GM18951 (cell line): Measurements from ENCODE around the gene ATP2A1.

Source experiments
- POLR2A ChIP-seq: IDR thresholded peaks from 4 replicates; pipeline ENCODE4 v1.6.1; 2011; ENCODE audit warnings: mild to moderate bottlenecking; ENCODE audit not compliant: insufficient read length, insufficient read depth; ENCODE audit errors: extremely low read depth
- in situ Hi-C: fragments of 300-500 bp; cut with MboI; formaldehyde crosslinking; loops from one replicate; pipeline ENCODE4 v1.12.0; 2022; ENCODE audit warnings: low sequenced_read_pairs, mixed read lengths, inconsistent platforms; ENCODE audit not compliant: unreplicated experiment

Gene ATP2A1

GRCh38 chr16:28899882-28900590, 21.7 kb downstream of the ATP2A1 start:
- no peak for TF ChIP-seq POLR2A
- in situ Hi-C loops = no loop called here

GRCh38 chr16:28900601-28901000, 22.3 kb downstream of the ATP2A1 start:
- in situ Hi-C loops = no loop called here
- TF ChIP-seq POLR2A = no peak

GRCh38 chr16:28901862-28902261, 23.6 kb downstream of the ATP2A1 start:
- in situ Hi-C loops = no loop called here
- no peak for TF ChIP-seq POLR2A

DNA sequence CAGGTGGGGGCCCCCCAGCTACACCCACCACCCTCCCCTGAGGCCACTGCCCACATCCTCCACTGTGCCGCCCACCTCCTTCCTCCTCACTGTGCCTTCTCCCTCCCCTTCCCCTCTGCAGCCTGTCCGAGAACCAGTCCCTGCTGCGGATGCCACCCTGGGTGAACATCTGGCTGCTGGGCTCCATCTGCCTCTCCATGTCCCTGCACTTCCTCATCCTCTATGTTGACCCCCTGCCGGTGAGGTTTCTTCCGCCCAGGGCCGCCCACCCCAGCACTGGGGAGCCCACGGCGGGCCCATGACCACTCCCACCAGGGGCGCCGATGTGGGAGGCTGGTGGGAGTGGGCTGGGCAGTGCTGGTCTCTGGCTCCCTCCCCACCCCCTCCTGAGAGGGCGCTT, 24.6 kb downstream of the ATP2A1 start:
- in situ Hi-C loops = no loop called here
- no peak for TF ChIP-seq POLR2A

- no peak for TF ChIP-seq POLR2A
- in situ Hi-C loops = no loop called here
Measured at GRCh38 chr16:28903344-28904042, 25.2 kb downstream of the ATP2A1 start.

DNA sequence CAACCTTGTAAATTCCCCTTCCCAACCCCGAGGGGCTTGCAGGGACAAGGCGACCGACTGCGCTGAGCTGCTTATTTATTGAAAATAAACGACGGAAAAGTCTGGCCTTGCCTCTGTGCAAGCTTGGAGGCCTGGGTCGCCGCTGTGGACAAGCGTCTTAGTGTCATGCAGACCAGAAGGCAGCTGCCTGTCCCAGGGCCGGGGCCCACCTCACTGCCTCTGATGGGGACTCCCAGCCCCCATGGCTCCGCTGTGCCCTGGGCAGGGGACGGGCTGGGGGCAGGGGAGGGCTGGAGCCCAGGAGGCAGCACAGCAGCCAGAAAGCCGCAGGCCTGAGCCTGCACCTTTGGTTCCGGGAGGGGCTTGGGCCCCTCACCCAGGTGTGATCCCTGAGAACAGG, 26.1 kb downstream of the ATP2A1 start:
- in situ Hi-C loops = no loop called here
- no peak for TF ChIP-seq POLR2A

- no peak for TF ChIP-seq POLR2A
- in situ Hi-C loops = no loop called here
Measured at GRCh38 chr16:28904828-28905227, 26.5 kb downstream of the ATP2A1 start.

DNA sequence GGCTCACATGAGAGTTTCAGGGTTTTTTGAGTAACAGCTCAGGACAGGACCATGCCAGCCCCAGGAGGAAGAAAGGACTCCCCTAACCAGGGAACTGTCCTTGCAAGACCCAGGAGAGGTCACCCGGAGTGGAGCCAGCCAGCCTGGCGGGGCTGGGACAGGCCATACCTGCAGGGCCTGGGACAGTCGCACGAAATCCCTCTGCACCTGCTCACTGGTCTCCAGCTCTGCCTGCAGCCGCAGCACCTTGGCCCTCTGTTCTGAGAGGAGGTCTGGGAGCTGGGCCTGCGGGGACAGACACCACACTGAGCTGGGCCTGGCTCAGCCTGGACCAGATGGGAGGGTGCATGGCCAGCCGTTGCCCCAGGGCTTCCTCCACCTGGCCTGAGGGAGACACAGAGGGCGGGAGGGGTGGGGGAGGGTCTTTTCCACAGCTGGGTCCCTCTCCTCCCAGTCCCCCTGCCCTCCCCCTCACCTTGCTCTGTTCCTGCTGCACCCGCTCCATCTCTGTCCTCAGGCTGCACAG, 27.0 kb downstream of the ATP2A1 start:
- in situ Hi-C loops = no loop called here
- TF ChIP-seq POLR2A = no peak

- no peak for TF ChIP-seq POLR2A
- in situ Hi-C loops = no loop called here
Measured at GRCh38 chr16:28905800-28906372, 27.6 kb downstream of the ATP2A1 start.

GRCh38 chr16:28910086-28911031, 32.1 kb downstream of the ATP2A1 start:
- in situ Hi-C loops = no loop called here
- TF ChIP-seq POLR2A = no peak

- in situ Hi-C loops = no loop called here
- TF ChIP-seq POLR2A = no peak
Measured at GRCh38 chr16:28912558-28912957, 34.3 kb downstream of the ATP2A1 start.

DNA sequence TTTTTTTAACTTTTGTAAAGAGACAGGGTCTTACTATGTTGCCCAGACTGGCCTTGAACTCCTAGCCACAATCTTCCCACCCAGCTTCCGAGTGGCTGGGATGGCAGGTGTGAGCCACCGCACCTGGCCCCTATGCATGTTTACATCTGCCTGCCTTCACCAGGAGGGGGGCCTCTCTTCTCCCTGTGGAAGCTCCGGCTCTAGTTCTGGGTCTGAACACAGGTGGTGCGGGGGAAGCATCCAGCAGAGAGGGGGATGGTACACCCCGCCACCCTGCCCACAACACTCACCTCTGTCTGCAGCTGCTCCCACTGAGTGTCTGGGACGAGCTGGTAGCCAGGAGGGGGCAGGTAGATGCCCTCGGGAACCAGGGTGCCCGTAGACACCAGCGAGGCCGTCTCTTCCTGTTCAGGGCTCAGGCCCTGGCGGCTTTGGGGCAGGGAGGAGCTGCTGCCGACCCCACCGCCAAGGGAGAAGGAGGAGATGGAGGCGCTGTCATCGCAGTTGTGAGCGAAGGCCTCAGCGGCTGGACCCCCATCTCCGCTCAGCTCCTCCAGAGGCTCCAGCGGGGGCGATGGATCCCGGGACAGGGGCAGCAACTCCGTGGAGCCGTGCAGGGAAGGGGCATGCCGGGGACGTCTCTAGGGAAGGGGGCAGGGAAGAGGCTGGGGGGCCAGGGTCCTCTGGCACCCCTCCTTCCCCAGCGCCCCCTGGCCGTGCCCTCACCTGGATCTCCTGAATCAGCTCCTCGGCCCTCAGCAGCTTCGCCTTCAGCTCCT, 35.8 kb downstream of the ATP2A1 start:
- no peak for TF ChIP-seq POLR2A
- in situ Hi-C loops = no loop called here

DNA sequence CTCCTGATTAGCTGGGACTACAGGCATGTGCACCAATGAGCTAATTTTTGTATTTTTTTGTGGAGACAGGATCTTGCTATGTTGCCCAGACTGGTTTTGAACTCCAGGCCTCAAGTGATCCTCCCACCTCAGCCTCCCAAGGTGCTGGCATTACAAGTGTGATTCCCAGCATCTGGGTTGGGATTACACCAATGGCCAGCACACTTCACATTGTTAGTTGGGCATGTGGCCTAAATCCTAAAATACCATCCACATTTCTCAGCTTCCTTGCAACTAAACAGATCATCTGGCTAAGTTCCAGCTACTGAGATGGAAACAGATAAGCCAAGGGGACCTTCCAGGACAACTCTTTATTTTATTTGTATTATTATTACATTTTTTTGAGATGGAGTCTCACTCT, 36.9 kb downstream of the ATP2A1 start:
- in situ Hi-C loops = no loop called here
- no peak for TF ChIP-seq POLR2A
